HEK293T (cell line): Measurements from ENCODE around the gene YWHAB.

Experiments used
- ARNT ChIP-seq: fragments of 450-650 bp; IDR thresholded peaks from 2 replicates; pipeline ENCODE4 v1.6.1; 2017; ENCODE audit warnings: mild to moderate bottlenecking
- BHLHE40 ChIP-seq: fragments of 450-650 bp; IDR thresholded peaks from 2 replicates; pipeline ENCODE4 v1.6.1; 2016; ENCODE audit warnings: mild to moderate bottlenecking, moderate library complexity, borderline replicate concordance
- CTBP1 ChIP-seq: fragments of 450-650 bp; IDR thresholded peaks from 2 replicates; pipeline ENCODE4 v1.6.1; 2016; ENCODE audit warnings: borderline replicate concordance
- ELF4 ChIP-seq: fragments of 450-650 bp; IDR thresholded peaks from 2 replicates; pipeline ENCODE4 v1.6.1; 2017; ENCODE audit warnings: antibody characterized with exemption
- FOXA1 ChIP-seq: fragments of 450-650 bp; IDR thresholded peaks from 2 replicates; pipeline ENCODE4 v1.6.1; 2016; ENCODE audit warnings: mild to moderate bottlenecking
- FOXM1 ChIP-seq: fragments of 450-650 bp; IDR thresholded peaks from 2 replicates; pipeline ENCODE4 v1.6.1; 2017; ENCODE audit warnings: mild to moderate bottlenecking, borderline replicate concordance
- LEF1 ChIP-seq: fragments of 450-650 bp; IDR thresholded peaks from 2 replicates; pipeline ENCODE4 v1.6.1; 2017; ENCODE audit warnings: mild to moderate bottlenecking, borderline replicate concordance
- PKNOX1 ChIP-seq: fragments of 450-650 bp; IDR thresholded peaks from 2 replicates; pipeline ENCODE4 v1.6.1; 2016
- SP1 ChIP-seq: fragments of 450-650 bp; IDR thresholded peaks from 2 replicates; pipeline ENCODE4 v1.6.1; 2017
- SUZ12 ChIP-seq: fragments of 450-650 bp; IDR thresholded peaks from 2 replicates; pipeline ENCODE4 v1.6.1; 2016; ENCODE audit warnings: mild to moderate bottlenecking

GRCh38 chr20:44952731-44953130 is 67.2 kb downstream of the YWHAB start:
- TF ChIP-seq PKNOX1 (no peak), SP1 (no peak), FOXM1 (no peak), SUZ12 (no peak), FOXA1 (no peak), LEF1 (no peak), CTBP1 (no peak), ARNT (no peak), BHLHE40 (no peak), ELF4 (no peak)
